Lower leg skin (tissue), 4 donors: Measurements from ENCODE around the gene BEND5. TPM values are rescaled to one million over a fixed set of nuclear protein-coding genes. Genes with fewer than 3 reads are reported as not detected.

Source experiments
- DNase-seq, 2 donors: peaks; one replicate each; pipeline ENCODE4 v3.0.0-alpha.2; 2019; ENCODE audit warnings: low spot score in 2 of 2
- H3K4me3 ChIP-seq: fragments of 200-600 bp; sonication (generic); 2 replicates; pipeline ENCODE4 v1.5.1; 2017; ENCODE audit warnings: mild to moderate bottlenecking, low read depth; ENCODE audit not compliant: poor library complexity, severe bottlenecking
- CTCF ChIP-seq, 3 donors: fragments of 450-650 bp; IDR thresholded peaks; one replicate each; pipeline ENCODE4 v1.5.1; 2016; ENCODE audit warnings: antibody characterized with exemption in 3 of 3, mild to moderate bottlenecking in 3 of 3, moderate library complexity in 2 of 3
- POLR2A ChIP-seq, 2 donors: fragments of 450-650 bp; IDR thresholded peaks; one replicate each; pipeline ENCODE4 v1.6.1; 2016 to 2017; ENCODE audit warnings: antibody characterized with exemption in 2 of 2, mild to moderate bottlenecking in 1 of 2, moderate library complexity in 1 of 2
- whole genome bisulfite sequencing, 2 donors: methylation state at CpG; one replicate each; pipeline ENCODE4 v1.1.5; 2018; 5-methylcytosine and 5-hydroxymethylcytosine counted together
- intact Hi-C: fragments of 100-400 bp; cut with DNase I; formaldehyde crosslinking; loops from one replicate; pipeline ENCODE4 v1.15.0; 2023; ENCODE audit warnings: low total_unique reads
- total RNA-seq, 4 donors: library from RNA; depleted of rRNA; stranded (reverse); fragments of >200 nt; gene quantifications; one replicate each; pipeline ENCODE4 v1.1.0, GENCODE V29; 2016

BEND5 gene
- total RNA-seq, 4 donors from 2014 or later: 0.67 to 2.5 (median 1.1) TPM; not detected in 1

- no peak for DNase-seq
- intact Hi-C loops: no loop called here
- WGBS, 2 donors: 82 to 85% methylated on average over 6 of the region's 6 CpGs
- no peak for TF ChIP-seq POLR2A (IDR thresholded peaks at IDR 0.05)
- no peak for TF ChIP-seq CTCF (IDR thresholded peaks at IDR 0.05)
- no peak overlapping the region for H3K4me3 ChIP-seq
Measured at GRCh38 chr1:48679859-48680258, 96.8 kb downstream of the BEND5 start.

- DNase-seq: no peak
- TF ChIP-seq CTCF (IDR thresholded peaks at IDR 0.05): no peak
- no peak for TF ChIP-seq POLR2A (IDR thresholded peaks at IDR 0.05)
- intact Hi-C loops: no loop called here
- 84 to 86% methylated on average over 3 of the region's 3 CpGs for WGBS, 2 donors
- no peak overlapping the region for H3K4me3 ChIP-seq
Measured at GRCh38 chr1:48678710-48679505, 97.8 kb downstream of the BEND5 start.
